A549 (cell line): Measurements from ENCODE around the gene RNASE1.

Experiments used
- CTCF ChIP-seq: fragments of >200 bp; sonication (Bioruptor Twin); formaldehyde crosslinking; IDR thresholded peaks from 3 replicates; pipeline ENCODE4 v1.5.1; 2016
- MAX ChIP-seq: IDR thresholded peaks from 2 replicates; pipeline ENCODE4 v1.6.1; 2012
- REST ChIP-seq: fragments of 200-600 bp; sonication (generic); IDR thresholded peaks from 2 replicates; pipeline ENCODE4 v1.6.1; 2016; ENCODE audit warnings: antibody characterized with exemption, mild to moderate bottlenecking, moderate library complexity
- RNF2 ChIP-seq: fragments of 200-600 bp; sonication (generic); IDR thresholded peaks from 2 replicates; pipeline ENCODE4 v1.6.1; 2016; ENCODE audit warnings: low read depth, mild to moderate bottlenecking, antibody characterized with exemption, moderate library complexity, borderline replicate concordance

- TF ChIP-seq MAX (no peak), RNF2 (no peak), REST (no peak), CTCF (no peak)
Observed at GRCh38 chr14:20751963-20752562, 50.6 kb downstream of the RNASE1 start.
